ENCODE measurements around the gene GNPTG. TPM values are rescaled to one million over a fixed set of nuclear protein-coding genes. Genes with fewer than 3 reads are reported as not detected.

The GNPTG gene
- total and polyA plus RNA-seq, 2 of the 13 experiments (the other 11 are each of a cell fraction or from before 2014, with no cell fraction given), result 22.7 to 71.1 TPM

DNA sequence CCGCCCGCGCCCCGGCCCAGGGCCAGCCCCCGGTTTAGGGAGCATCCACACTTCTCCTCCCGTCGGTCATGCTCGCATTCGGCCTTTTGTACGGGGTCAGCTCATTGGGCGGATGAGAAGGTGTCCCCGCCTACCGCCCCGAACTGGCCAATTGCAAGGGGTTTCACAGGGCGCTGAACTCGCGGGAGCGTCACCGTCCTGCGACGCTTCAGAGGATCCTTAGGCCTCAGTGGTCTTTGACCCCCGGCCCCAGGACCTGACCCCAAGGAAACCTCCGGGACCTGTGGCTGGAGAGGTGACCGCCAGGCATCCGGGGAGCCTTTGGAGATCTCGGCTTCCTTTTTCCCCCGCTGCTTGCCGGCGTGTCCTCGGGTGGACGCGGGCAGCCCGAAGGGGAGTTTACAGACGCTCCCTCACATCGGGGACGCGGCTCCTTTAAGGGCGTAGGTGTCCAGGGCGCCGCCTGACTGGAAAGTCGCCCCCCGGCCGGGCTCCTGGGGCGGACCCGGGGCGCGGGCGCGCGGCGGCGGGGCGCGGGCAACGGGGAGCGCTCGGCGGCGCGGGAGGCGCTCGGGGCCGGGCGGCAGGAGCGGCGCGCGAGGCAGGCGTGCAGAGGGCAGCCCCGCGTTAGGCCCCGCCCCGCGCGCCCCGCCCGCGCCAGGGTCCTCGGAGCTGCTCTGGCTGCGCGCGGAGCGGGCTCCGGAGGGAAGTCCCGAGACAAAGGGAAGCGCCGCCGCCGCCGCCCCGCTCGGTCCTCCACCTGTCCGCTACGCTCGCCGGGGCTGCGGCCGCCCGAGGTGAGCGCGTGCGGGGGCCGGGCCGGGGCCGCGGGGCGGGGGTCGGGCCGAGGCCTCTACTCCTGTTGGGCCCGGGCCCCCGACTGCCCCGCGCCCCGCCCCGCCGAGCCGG is 42.5 kb upstream of the GNPTG start, which contains the start of gene UBE2I (continued):
- TF ChIP-seq, protein P1, sequence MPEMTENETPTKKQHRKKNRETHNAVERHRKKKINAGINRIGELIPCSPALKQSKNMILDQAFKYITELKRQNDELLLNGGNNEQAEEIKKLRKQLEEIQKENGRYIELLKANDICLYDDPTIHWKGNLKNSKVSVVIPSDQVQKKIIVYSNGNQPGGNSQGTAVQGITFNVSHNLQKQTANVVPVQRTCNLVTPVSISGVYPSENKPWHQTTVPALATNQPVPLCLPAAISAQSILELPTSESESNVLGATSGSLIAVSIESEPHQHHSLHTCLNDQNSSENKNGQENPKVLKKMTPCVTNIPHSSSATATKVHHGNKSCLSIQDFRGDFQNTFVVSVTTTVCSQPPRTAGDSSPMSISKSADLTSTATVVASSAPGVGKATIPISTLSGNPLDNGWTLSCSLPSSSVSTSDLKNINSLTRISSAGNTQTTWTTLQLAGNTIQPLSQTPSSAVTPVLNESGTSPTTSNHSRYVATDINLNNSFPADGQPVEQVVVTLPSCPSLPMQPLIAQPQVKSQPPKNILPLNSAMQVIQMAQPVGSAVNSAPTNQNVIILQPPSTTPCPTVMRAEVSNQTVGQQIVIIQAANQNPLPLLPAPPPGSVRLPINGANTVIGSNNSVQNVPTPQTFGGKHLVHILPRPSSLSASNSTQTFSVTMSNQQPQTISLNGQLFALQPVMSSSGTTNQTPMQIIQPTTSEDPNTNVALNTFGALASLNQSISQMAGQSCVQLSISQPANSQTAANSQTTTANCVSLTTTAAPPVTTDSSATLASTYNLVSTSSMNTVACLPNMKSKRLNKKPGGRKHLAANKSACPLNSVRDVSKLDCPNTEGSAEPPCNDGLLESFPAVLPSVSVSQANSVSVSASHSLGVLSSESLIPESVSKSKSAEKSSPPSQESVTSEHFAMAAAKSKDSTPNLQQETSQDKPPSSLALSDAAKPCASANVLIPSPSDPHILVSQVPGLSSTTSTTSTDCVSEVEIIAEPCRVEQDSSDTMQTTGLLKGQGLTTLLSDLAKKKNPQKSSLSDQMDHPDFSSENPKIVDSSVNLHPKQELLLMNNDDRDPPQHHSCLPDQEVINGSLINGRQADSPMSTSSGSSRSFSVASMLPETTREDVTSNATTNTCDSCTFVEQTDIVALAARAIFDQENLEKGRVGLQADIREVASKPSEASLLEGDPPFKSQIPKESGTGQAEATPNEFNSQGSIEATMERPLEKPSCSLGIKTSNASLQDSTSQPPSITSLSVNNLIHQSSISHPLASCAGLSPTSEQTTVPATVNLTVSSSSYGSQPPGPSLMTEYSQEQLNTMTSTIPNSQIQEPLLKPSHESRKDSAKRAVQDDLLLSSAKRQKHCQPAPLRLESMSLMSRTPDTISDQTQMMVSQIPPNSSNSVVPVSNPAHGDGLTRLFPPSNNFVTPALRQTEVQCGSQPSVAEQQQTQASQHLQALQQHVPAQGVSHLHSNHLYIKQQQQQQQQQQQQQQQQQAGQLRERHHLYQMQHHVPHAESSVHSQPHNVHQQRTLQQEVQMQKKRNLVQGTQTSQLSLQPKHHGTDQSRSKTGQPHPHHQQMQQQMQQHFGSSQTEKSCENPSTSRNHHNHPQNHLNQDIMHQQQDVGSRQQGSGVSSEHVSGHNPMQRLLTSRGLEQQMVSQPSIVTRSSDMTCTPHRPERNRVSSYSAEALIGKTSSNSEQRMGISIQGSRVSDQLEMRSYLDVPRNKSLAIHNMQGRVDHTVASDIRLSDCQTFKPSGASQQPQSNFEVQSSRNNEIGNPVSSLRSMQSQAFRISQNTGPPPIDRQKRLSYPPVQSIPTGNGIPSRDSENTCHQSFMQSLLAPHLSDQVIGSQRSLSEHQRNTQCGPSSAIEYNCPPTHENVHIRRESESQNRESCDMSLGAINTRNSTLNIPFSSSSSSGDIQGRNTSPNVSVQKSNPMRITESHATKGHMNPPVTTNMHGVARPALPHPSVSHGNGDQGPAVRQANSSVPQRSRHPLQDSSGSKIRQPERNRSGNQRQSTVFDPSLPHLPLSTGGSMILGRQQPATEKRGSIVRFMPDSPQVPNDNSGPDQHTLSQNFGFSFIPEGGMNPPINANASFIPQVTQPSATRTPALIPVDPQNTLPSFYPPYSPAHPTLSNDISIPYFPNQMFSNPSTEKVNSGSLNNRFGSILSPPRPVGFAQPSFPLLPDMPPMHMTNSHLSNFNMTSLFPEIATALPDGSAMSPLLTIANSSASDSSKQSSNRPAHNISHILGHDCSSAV (CRISPR knock-in tag; IDR thresholded peaks at IDR 0.05; ENCODE audit: borderline replicate concordance), result no peak
- no peak for TF ChIP-seq ZNF432 (CRISPR knock-in tag; IDR thresholded peaks at IDR 0.05; ENCODE audit: borderline replicate concordance)
- TF ChIP-seq PHF20 (CRISPR knock-in tag; IDR thresholded peaks at IDR 0.05), result peak; percentile 83
- peak; percentile 52 for TF ChIP-seq RARA (CRISPR knock-in tag; IDR thresholded peaks at IDR 0.05)
- TF ChIP-seq GTF2F1 (IDR thresholded peaks at IDR 0.05; ENCODE audit: low read length), result no peak
- peak; percentile 90; the same call in 1 of the 2 replicates for TF ChIP-seq ZNF598 (CRISPR knock-in tag; IDR thresholded peaks at IDR 0.05; ENCODE audit: borderline replicate concordance)
- TF ChIP-seq AKAP8 (CRISPR knock-in tag; IDR thresholded peaks at IDR 0.05), result no peak
- 0 out of 2 replicates have a peak, but pooled peaks have one; percentile 67 for TF ChIP-seq CBFB (CRISPR knock-in tag; IDR thresholded peaks at IDR 0.05)
- TF ChIP-seq MAF1 (CRISPR knock-in tag; IDR thresholded peaks at IDR 0.05; ENCODE audit: borderline replicate concordance), result 0 out of 2 replicates have a peak, but pooled peaks have one; percentile 47
- no peak for TF ChIP-seq REL (CRISPR knock-in tag; conservative IDR thresholded peaks at IDR 0.05)
- no peak for TF ChIP-seq ONECUT2 (CRISPR knock-in tag; IDR thresholded peaks at IDR 0.05)
- TF ChIP-seq PITX1 (CRISPR knock-in tag; IDR thresholded peaks at IDR 0.05), result peak; percentile 83
- peak; percentile 100 for TF ChIP-seq ZFY (CRISPR knock-in tag; IDR thresholded peaks at IDR 0.05)
- no peak for TF ChIP-seq CEBPG (CRISPR knock-in tag; IDR thresholded peaks at IDR 0.05)
- TF ChIP-seq, protein P2, sequence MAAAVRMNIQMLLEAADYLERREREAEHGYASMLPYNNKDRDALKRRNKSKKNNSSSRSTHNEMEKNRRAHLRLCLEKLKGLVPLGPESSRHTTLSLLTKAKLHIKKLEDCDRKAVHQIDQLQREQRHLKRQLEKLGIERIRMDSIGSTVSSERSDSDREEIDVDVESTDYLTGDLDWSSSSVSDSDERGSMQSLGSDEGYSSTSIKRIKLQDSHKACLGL (CRISPR knock-in tag; IDR thresholded peaks at IDR 0.05), result peak; percentile 86; the same call in 1 of the 2 replicates
- no peak for TF ChIP-seq EP300 (IDR thresholded peaks at IDR 0.05; ENCODE audit: low read depth in 2 of 2, low read length in 2 of 2)
- no peak for TF ChIP-seq EP300 (CRISPR knock-in tag; IDR thresholded peaks at IDR 0.05; ENCODE audit: borderline replicate concordance)
- TF ChIP-seq, protein P3, sequence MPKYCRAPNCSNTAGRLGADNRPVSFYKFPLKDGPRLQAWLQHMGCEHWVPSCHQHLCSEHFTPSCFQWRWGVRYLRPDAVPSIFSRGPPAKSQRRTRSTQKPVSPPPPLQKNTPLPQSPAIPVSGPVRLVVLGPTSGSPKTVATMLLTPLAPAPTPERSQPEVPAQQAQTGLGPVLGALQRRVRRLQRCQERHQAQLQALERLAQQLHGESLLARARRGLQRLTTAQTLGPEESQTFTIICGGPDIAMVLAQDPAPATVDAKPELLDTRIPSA (CRISPR knock-in tag; IDR thresholded peaks at IDR 0.05; ENCODE audit: borderline replicate concordance), result no peak
- peak; percentile 62; the same call in 1 of the 2 replicates for TF ChIP-seq ZNF670 (CRISPR knock-in tag; IDR thresholded peaks at IDR 0.05; ENCODE audit: borderline replicate concordance)
- peak; percentile 61; the same call in 1 of the 2 replicates for TF ChIP-seq TGIF2 (CRISPR knock-in tag; IDR thresholded peaks at IDR 0.05)
- TF ChIP-seq ZNF766 (CRISPR knock-in tag; IDR thresholded peaks at IDR 0.05; ENCODE audit: borderline replicate concordance), result peak; percentile 50; the same call in 1 of the 2 replicates
